PFSK-1 (cell line): ENCODE measurements around the gene SLC19A1.

Source experiments
- FOXP2 ChIP-seq: optimal IDR thresholded peaks from 2 replicates; pipeline ENCODE3; 2011; ENCODE audit warnings: borderline replicate concordance, control low read depth, inconsistent platforms; ENCODE audit not compliant: insufficient read depth; ENCODE audit errors: extremely low read length, extremely low read depth
- POLR2AphosphoS5 ChIP-seq: IDR thresholded peaks from 2 replicates; pipeline ENCODE4 v1.6.1; 2012; ENCODE audit warnings: low read depth, mild to moderate bottlenecking, control low read depth, low read length, moderate library complexity
- REST ChIP-seq, 2 experiments: IDR thresholded peaks; 2 replicates each; pipeline versions ENCODE4 v1.6.1 to v1.8.0; 2011 to 2012; ENCODE audit warnings: low read depth in 2 of 2, low read length in 2 of 2, control low read depth in 1 of 2, inconsistent platforms in 1 of 2, mild to moderate bottlenecking in 1 of 2, moderate library complexity in 1 of 2; ENCODE audit not compliant: insufficient read depth in 1 of 2

DNA sequence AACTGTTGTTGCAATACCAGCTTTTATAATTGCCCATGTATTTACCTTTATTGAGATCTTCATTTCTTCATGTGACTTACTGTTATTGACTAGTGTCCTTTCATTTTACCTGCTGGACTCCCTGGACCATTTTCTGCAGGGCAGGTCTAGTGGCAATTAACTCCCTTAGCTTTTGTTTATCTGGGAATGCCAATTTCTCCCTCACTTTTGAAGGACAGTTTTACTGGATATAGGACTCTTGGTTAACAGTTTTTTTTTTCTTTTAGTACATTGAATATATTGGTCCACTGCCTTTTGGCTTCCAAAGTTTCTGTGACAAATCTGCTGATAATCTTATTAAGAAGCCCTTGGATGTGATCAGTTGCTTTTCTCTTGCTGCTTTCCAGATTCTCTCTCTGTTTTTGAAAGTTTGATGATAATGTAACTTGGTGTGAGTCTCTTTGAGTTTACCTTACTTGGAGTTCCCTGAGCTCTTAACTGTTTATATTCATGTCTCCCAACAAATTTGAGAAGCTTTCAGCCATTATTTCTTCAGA lies 80.4 kb downstream of the SLC19A1 start:
- no peak for TF ChIP-seq POLR2AphosphoS5
- TF ChIP-seq FOXP2: no peak
- no peak for TF ChIP-seq REST (IDR thresholded peaks at IDR 0.05; ENCODE audit: insufficient read depth in 1 of 2, low read depth in 2 of 2, low read length in 2 of 2)
